HepG2 (cell line): Measurements from ENCODE around the gene FOXR1. TPM values are rescaled to one million over a fixed set of nuclear protein-coding genes. Genes with fewer than 3 reads are reported as not detected.

Source experiments
- AGO1 ChIP-seq: fragments of 200-400 bp; formaldehyde crosslinking; IDR thresholded peaks from 2 replicates; pipeline ENCODE4 v1.6.1; 2017; ENCODE audit warnings: mild to moderate bottlenecking, low read depth, low read length, moderate library complexity; ENCODE audit not compliant: poor library complexity, severe bottlenecking
- CBX1 ChIP-seq: IDR thresholded peaks from one replicate; pipeline ENCODE4 v1.6.1; 2016; ENCODE audit warnings: antibody characterized with exemption, low read depth
- FOXA3 ChIP-seq: IDR thresholded peaks from 2 replicates; pipeline ENCODE4 v1.6.1; 2016; ENCODE audit warnings: missing genetic modification reagents, missing compliant biosample characterization
- JUNB ChIP-seq: sonication (generic); formaldehyde crosslinking; IDR thresholded peaks from 2 replicates; pipeline ENCODE4 v1.8.0; 2022; ENCODE audit warnings: missing genetic modification reagents, mild to moderate bottlenecking, borderline replicate concordance
- KDM2A ChIP-seq: sonication (generic); formaldehyde crosslinking; IDR thresholded peaks from 2 replicates; pipeline ENCODE4 v1.4.0; 2020; ENCODE audit warnings: low read depth, missing genetic modification reagents, borderline replicate concordance
- KLF13 ChIP-seq: sonication (generic); formaldehyde crosslinking; IDR thresholded peaks from 2 replicates; pipeline ENCODE4 v1.4.0; 2020; ENCODE audit warnings: mild to moderate bottlenecking, missing genetic modification reagents
- NFAT5 ChIP-seq: sonication (generic); formaldehyde crosslinking; IDR thresholded peaks from 2 replicates; pipeline ENCODE4 v1.4.0; 2020; ENCODE audit warnings: missing genetic modification reagents
- NR2F6 ChIP-seq, 2 experiments: IDR thresholded peaks; 2 replicates each; pipeline ENCODE4 v1.6.1; 2016; ENCODE audit warnings: antibody characterized with exemption in 1 of 2, mild to moderate bottlenecking in 1 of 2
- PAWR ChIP-seq: sonication (generic); formaldehyde crosslinking; IDR thresholded peaks from 2 replicates; pipeline ENCODE4 v1.4.0; 2020; ENCODE audit warnings: missing genetic modification reagents, mild to moderate bottlenecking, borderline replicate concordance
- RFXANK ChIP-seq: IDR thresholded peaks from 2 replicates; pipeline ENCODE4 v1.6.1; 2016
- TARDBP ChIP-seq: sonication (generic); formaldehyde crosslinking; IDR thresholded peaks from 2 replicates; pipeline ENCODE4 v1.8.0; 2022; ENCODE audit warnings: mild to moderate bottlenecking, missing genetic modification reagents
- TIGD3 ChIP-seq: sonication (generic); formaldehyde crosslinking; IDR thresholded peaks from 2 replicates; pipeline ENCODE4 v1.5.1; 2020; ENCODE audit warnings: mild to moderate bottlenecking, missing genetic modification reagents, borderline replicate concordance
- YEATS4 ChIP-seq: sonication (generic); formaldehyde crosslinking; IDR thresholded peaks from 2 replicates; pipeline ENCODE4 v1.4.0; 2020; ENCODE audit warnings: missing genetic modification reagents, borderline replicate concordance
- ZNF205 ChIP-seq: IDR thresholded peaks from 2 replicates; pipeline ENCODE4 v1.6.1; 2018; ENCODE audit warnings: missing biosample characterization, missing genetic modification reagents
- ZNF256 ChIP-seq: sonication (generic); formaldehyde crosslinking; conservative IDR thresholded peaks from 2 replicates; pipeline ENCODE4 v1.4.0; 2020; ENCODE audit warnings: missing genetic modification reagents
- ZNF264 ChIP-seq: sonication (generic); formaldehyde crosslinking; IDR thresholded peaks from 2 replicates; pipeline ENCODE4 v1.4.0; 2020; ENCODE audit warnings: missing genetic modification reagents
- ZNF614 ChIP-seq: IDR thresholded peaks from 2 replicates; pipeline ENCODE4 v1.6.1; 2018; ENCODE audit warnings: missing biosample characterization, missing genetic modification reagents, inconsistent platforms, borderline replicate concordance
- ZNF747 ChIP-seq: sonication (generic); formaldehyde crosslinking; IDR thresholded peaks from 2 replicates; pipeline ENCODE4 v1.8.1; 2023; ENCODE audit warnings: missing genetic modification reagents, mild to moderate bottlenecking, borderline replicate concordance
- ZSCAN29 ChIP-seq: sonication (generic); formaldehyde crosslinking; conservative IDR thresholded peaks from 2 replicates; pipeline ENCODE4 v1.4.0; 2020; ENCODE audit warnings: mild to moderate bottlenecking, missing genetic modification reagents
- polyA plus RNA-seq, 8 experiments: library from polyadenylated mRNA; depleted of rRNA in 3 of 8; stranded (reverse) in 7 of 8; unstranded in 1 of 8; fragments of >200 nt; fragmentation: Illumina TruSeq in 4 of 8; extraction: Trizol in 4 of 8; gene quantifications; 2 replicates each; pipeline versions ENCODE4 v1.2.1 to v1.2.3, GENCODE V29; 2011 to 2016; ENCODE audit warnings: low read depth in 4 of 8, missing spikeins in 1 of 8, mixed read lengths in 1 of 8; ENCODE audit not compliant: insufficient read depth in 1 of 8
- total RNA-seq, 5 experiments: library from RNA; depleted of rRNA; stranded (reverse); fragments of >200 nt; fragmentation: Illumina TruSeq; extraction: Trizol; gene quantifications; 2 replicates each; pipeline ENCODE4 v1.2.3, GENCODE V29; 2016; ENCODE audit warnings: low read depth in 1 of 5
- TF ChIP-seq, protein P1 (sequence below): sonication (generic); formaldehyde crosslinking; conservative IDR thresholded peaks from 2 replicates; pipeline ENCODE4 v1.4.0; 2020; ENCODE audit warnings: missing genetic modification reagents

FOXR1 gene
- total and polyA plus RNA-seq, 2 of the 13 experiments (the other 11 are each of a cell fraction or from before 2014, with no cell fraction given) = not detected

- TF ChIP-seq NFAT5 (peak; percentile 54; the same call in 1 of the 2 replicates), TARDBP (CRISPR knock-in tag) (peak; percentile 26; the same call in 1 of the 2 replicates), KDM2A (peak; percentile 86), ZSCAN29 (CRISPR knock-in tag) (0 out of 2 replicates have a peak, but pooled peaks have one; percentile 51), ZNF205 (no peak; the same call in 1 of the 2 replicates), JUNB (CRISPR knock-in tag) (peak; percentile 80), FOXA3 (peak; percentile 16; the same call in 1 of the 2 replicates), YEATS4 (CRISPR knock-in tag) (peak; percentile 73), TIGD3 (CRISPR knock-in tag) (no peak; the same call in none of the 2 replicates), PAWR (CRISPR knock-in tag) (no peak), ZNF264 (CRISPR knock-in tag) (peak; percentile 19; the same call in 1 of the 2 replicates), NR2F6 (IDR thresholded peaks at IDR 0.05) (peak; percentile 53), NR2F6 (CRISPR knock-in tag; IDR thresholded peaks at IDR 0.05) (no peak), CBX1 (peak; percentile 59), RFXANK (no peak; the same call in 1 of the 2 replicates), AGO1 (peak; percentile 49), ZNF256 (CRISPR knock-in tag) (0 out of 2 replicates have a peak, but pooled peaks have one; percentile 28), ZNF614 (CRISPR knock-in tag) (peak; percentile 33; the same call in 1 of the 2 replicates), KLF13 (CRISPR knock-in tag) (peak; percentile 78; the same call in 1 of the 2 replicates), ZNF747 (peak; percentile 77; the same call in 1 of the 2 replicates)
- TF ChIP-seq, protein P1, sequence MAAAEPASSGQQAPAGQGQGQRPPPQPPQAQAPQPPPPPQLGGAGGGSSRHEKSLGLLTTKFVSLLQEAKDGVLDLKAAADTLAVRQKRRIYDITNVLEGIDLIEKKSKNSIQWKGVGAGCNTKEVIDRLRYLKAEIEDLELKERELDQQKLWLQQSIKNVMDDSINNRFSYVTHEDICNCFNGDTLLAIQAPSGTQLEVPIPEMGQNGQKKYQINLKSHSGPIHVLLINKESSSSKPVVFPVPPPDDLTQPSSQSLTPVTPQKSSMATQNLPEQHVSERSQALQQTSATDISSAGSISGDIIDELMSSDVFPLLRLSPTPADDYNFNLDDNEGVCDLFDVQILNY (CRISPR knock-in tag) = 0 out of 2 replicates have a peak, but pooled peaks have one; percentile 36
These were observed 46.7 kb downstream of the FOXR1 start, which contains the start of the genes RPS25 and TRAPPC4 (continued) for GRCh38 chr11:119018074-119018938.
